ENCODE results near the gene TMEM175.

Gene TMEM175

DNA sequence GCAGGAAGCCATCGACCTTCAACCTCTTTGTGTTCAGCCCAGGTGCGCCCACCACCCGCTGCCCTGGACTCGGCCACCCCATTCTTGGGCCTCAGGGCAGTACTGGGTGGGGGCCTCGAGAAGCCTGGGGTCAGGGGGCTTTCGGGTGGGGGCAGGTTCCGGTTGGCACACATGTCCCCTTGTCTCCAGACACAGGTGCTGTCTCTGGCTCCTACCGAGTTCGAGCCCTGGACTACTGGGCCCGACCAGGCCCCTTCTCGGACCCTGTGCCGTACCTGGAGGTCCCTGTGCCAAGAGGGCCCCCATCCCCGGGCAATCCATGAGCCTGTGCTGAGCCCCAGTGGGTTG, 71.8 kb downstream of the TMEM175 start:
- no peak for TF ChIP-seq PPARA (CRISPR knock-in tag; IDR thresholded peaks at IDR 0.05; ENCODE audit: borderline replicate concordance)
- no peak for TF ChIP-seq SNAI2 (CRISPR knock-in tag; IDR thresholded peaks at IDR 0.05)
- TF ChIP-seq ARNTL (CRISPR knock-in tag; IDR thresholded peaks at IDR 0.05; ENCODE audit: borderline replicate concordance, low read depth): no peak
- no peak for TF ChIP-seq CSRNP3 (CRISPR knock-in tag; IDR thresholded peaks at IDR 0.05)
- no peak for TF ChIP-seq TOX (CRISPR knock-in tag; IDR thresholded peaks at IDR 0.05; ENCODE audit: borderline replicate concordance)
- TF ChIP-seq, protein P1, sequence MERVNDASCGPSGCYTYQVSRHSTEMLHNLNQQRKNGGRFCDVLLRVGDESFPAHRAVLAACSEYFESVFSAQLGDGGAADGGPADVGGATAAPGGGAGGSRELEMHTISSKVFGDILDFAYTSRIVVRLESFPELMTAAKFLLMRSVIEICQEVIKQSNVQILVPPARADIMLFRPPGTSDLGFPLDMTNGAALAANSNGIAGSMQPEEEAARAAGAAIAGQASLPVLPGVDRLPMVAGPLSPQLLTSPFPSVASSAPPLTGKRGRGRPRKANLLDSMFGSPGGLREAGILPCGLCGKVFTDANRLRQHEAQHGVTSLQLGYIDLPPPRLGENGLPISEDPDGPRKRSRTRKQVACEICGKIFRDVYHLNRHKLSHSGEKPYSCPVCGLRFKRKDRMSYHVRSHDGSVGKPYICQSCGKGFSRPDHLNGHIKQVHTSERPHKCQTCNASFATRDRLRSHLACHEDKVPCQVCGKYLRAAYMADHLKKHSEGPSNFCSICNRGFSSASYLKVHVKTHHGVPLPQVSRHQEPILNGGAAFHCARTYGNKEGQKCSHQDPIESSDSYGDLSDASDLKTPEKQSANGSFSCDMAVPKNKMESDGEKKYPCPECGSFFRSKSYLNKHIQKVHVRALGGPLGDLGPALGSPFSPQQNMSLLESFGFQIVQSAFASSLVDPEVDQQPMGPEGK (CRISPR knock-in tag; IDR thresholded peaks at IDR 0.05; ENCODE audit: borderline replicate concordance): no peak
- TF ChIP-seq CSDC2 (CRISPR knock-in tag; IDR thresholded peaks at IDR 0.05): no peak
- TF ChIP-seq POU6F1 (CRISPR knock-in tag; IDR thresholded peaks at IDR 0.05; ENCODE audit: borderline replicate concordance, low read depth): no peak
- TF ChIP-seq ZNF70 (CRISPR knock-in tag; IDR thresholded peaks at IDR 0.05): no peak
- TF ChIP-seq RARB (CRISPR knock-in tag; IDR thresholded peaks at IDR 0.05): no peak
- no peak for TF ChIP-seq CREB5 (CRISPR knock-in tag; IDR thresholded peaks at IDR 0.05; ENCODE audit: low read depth)
- ATAC-seq: no peak

DNA sequence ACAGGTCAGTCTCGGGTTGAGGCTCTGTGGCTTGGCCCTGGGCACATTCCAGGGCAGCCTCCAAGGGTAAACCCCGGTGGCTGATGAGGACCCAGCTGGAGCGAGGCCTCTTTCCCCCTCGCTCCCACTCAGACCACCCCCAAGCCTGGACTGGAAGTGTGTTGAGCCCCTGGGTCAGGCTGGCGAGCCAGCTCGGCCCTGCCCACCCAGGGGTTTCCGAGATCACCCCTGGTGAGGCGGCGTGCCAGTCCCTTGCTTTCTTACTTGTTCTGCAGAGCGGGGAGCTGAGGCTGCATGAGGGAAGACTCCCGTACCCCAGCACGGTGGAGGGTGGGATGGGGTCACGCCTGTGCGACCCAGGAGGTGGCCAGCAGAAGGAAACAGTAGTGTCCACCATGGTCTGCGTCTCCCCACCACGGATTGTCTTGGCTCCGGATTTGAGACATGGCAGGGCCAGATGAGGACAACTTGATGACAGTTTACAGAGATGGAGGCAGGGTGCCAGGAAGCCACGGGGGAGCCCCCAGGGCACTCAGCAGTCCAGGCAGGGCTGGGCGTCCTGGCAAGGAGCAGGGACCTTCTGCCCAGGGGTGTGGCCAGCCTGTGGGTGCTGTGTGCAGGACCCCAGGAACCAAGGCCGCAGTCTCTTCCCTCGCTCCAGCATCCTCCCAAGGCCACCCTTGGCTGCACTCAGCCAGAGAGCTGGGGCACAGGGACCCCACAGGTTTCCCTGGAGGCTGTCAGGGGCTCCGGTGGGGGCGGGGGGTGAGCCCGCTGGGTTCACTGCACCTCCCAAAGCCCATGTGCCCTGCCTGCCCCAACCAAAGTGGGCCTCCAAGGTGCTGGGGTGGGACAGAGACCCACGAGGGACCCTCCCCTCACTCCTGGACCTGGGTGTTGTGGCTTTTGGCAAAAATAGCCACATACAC, 72.6 kb downstream of the TMEM175 start:
- ATAC-seq: peak; percentile 3; the same call in 1 of the 3 replicates
- TF ChIP-seq TOX (CRISPR knock-in tag; IDR thresholded peaks at IDR 0.05; ENCODE audit: borderline replicate concordance) (no peak), ZFP30 (CRISPR knock-in tag; IDR thresholded peaks at IDR 0.05) (no peak), SNAI2 (CRISPR knock-in tag; IDR thresholded peaks at IDR 0.05) (no peak), ISL1 (CRISPR knock-in tag; IDR thresholded peaks at IDR 0.05) (no peak), OSR1 (CRISPR knock-in tag; IDR thresholded peaks at IDR 0.05) (no peak), POU6F1 (CRISPR knock-in tag; IDR thresholded peaks at IDR 0.05; ENCODE audit: borderline replicate concordance, low read depth) (no peak), TCF4 (CRISPR knock-in tag; IDR thresholded peaks at IDR 0.05; ENCODE audit: borderline replicate concordance) (no peak), ZNF565 (CRISPR knock-in tag; conservative IDR thresholded peaks at IDR 0.05; ENCODE audit: low read depth) (no peak), ZNF8 (CRISPR knock-in tag; IDR thresholded peaks at IDR 0.05) (no peak), RARB (CRISPR knock-in tag; IDR thresholded peaks at IDR 0.05) (no peak), ZFP3 (CRISPR knock-in tag; IDR thresholded peaks at IDR 0.05) (no peak), BACH2 (CRISPR knock-in tag; IDR thresholded peaks at IDR 0.05; ENCODE audit: borderline replicate concordance) (no peak), CSDC2 (CRISPR knock-in tag; IDR thresholded peaks at IDR 0.05) (no peak), ZC3H10 (CRISPR knock-in tag; IDR thresholded peaks at IDR 0.05) (no peak), ARNTL (CRISPR knock-in tag; IDR thresholded peaks at IDR 0.05; ENCODE audit: borderline replicate concordance, low read depth) (no peak), ZNF70 (CRISPR knock-in tag; IDR thresholded peaks at IDR 0.05) (no peak), ESRRG (CRISPR knock-in tag; IDR thresholded peaks at IDR 0.05) (no peak)
- TF ChIP-seq, protein P2, sequence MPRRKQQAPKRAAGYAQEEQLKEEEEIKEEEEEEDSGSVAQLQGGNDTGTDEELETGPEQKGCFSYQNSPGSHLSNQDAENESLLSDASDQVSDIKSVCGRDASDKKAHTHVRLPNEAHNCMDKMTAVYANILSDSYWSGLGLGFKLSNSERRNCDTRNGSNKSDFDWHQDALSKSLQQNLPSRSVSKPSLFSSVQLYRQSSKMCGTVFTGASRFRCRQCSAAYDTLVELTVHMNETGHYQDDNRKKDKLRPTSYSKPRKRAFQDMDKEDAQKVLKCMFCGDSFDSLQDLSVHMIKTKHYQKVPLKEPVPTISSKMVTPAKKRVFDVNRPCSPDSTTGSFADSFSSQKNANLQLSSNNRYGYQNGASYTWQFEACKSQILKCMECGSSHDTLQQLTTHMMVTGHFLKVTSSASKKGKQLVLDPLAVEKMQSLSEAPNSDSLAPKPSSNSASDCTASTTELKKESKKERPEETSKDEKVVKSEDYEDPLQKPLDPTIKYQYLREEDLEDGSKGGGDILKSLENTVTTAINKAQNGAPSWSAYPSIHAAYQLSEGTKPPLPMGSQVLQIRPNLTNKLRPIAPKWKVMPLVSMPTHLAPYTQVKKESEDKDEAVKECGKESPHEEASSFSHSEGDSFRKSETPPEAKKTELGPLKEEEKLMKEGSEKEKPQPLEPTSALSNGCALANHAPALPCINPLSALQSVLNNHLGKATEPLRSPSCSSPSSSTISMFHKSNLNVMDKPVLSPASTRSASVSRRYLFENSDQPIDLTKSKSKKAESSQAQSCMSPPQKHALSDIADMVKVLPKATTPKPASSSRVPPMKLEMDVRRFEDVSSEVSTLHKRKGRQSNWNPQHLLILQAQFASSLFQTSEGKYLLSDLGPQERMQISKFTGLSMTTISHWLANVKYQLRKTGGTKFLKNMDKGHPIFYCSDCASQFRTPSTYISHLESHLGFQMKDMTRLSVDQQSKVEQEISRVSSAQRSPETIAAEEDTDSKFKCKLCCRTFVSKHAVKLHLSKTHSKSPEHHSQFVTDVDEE (CRISPR knock-in tag; IDR thresholded peaks at IDR 0.05): no peak
- TF ChIP-seq, protein P1 (CRISPR knock-in tag; IDR thresholded peaks at IDR 0.05; ENCODE audit: borderline replicate concordance): no peak

Measured in SK-N-SH treated with all-trans-retinoic acid at 6 μM for 48 hours (cell line).